Naive thymus-derived CD4-positive, alpha-beta T cell (primary cell): ENCODE measurements around the gene ZNF467. TPM values are rescaled to one million over a fixed set of nuclear protein-coding genes. Genes with fewer than 3 reads are reported as not detected.

Experiments used
- ATAC-seq: fragments of 150-1000 bp; cut with Tn5 transposase; 2 replicates; pipeline ENCODE4 v1.10.0; 2021; ENCODE audit warnings: mild to moderate bottlenecking, moderate library complexity
- CTCF ChIA-PET: fragments of 350-600 bp; sonication (Branson Sonifier 250); formaldehyde crosslinking; loops from one replicate; lab custom pipeline; 2021; ENCODE audit warnings: antibody characterized with exemption; lab: Charles Lee
- POLR2A ChIA-PET: fragments of 350-600 bp; sonication (Branson Sonifier 250); formaldehyde crosslinking; loops from one replicate; lab custom pipeline; 2021; ENCODE audit warnings: antibody characterized with exemption, inconsistent platforms; lab: Charles Lee
- DNase-seq, 9 donors: peaks; one replicate each; pipeline versions ENCODE4 v3.0.0 to v3.0.0-alpha.2; 2020 to 2022; ENCODE audit warnings: mixed read lengths in 1 of 9
- H3K27ac ChIP-seq: one replicate; pipeline ENCODE4 v1.7.0; 2013; ENCODE audit warnings: mild to moderate bottlenecking, low read depth, low read length, moderate library complexity
- H3K27me3 ChIP-seq, 2 donors: one replicate each; pipeline ENCODE4 v1.7.0; 2013; ENCODE audit warnings: low read length in 2 of 2, mild to moderate bottlenecking in 2 of 2, moderate library complexity in 2 of 2; ENCODE audit not compliant: control insufficient read depth in 2 of 2, insufficient read depth in 2 of 2
- H3K36me3 ChIP-seq, 3 experiments: 1 replicate in 2 of 3; 2 replicates in 1 of 3; pipeline ENCODE4 v1.7.0; 2013; ENCODE audit warnings: low read length in 3 of 3, mild to moderate bottlenecking in 3 of 3, moderate library complexity in 1 of 3; ENCODE audit not compliant: insufficient read depth in 3 of 3, control insufficient read depth in 2 of 3
- H3K4me1 ChIP-seq, 2 donors: one replicate each; pipeline ENCODE4 v1.7.0; 2013; ENCODE audit warnings: low read length in 2 of 2, mild to moderate bottlenecking in 2 of 2, moderate library complexity in 1 of 2; ENCODE audit not compliant: control insufficient read depth in 2 of 2, insufficient read depth in 2 of 2
- H3K4me3 ChIP-seq: 2 replicates; pipeline ENCODE4 v1.7.0; 2013; ENCODE audit warnings: mild to moderate bottlenecking, low read length
- H3K9me3 ChIP-seq, 3 experiments: 1 replicate in 2 of 3; 2 replicates in 1 of 3; pipeline ENCODE4 v1.7.0; 2013; ENCODE audit warnings: low read length in 3 of 3; ENCODE audit not compliant: control insufficient read depth in 2 of 3
- H3K27ac Mint-ChIP-seq, 9 donors: one replicate each; pipeline ENCODE4 v1.8.0; 2020 to 2022; ENCODE audit warnings: mixed read lengths in 9 of 9, mild to moderate bottlenecking in 8 of 9, moderate library complexity in 5 of 9, inconsistent platforms in 2 of 9
- H3K27me3 Mint-ChIP-seq, 5 donors: one replicate each; pipeline ENCODE4 v1.8.0; 2021 to 2022; ENCODE audit warnings: mixed read lengths in 5 of 5, mild to moderate bottlenecking in 1 of 5
- H3K36me3 Mint-ChIP-seq, 5 donors: one replicate each; pipeline ENCODE4 v1.8.0; 2020 to 2022; ENCODE audit warnings: mixed read lengths in 5 of 5, mild to moderate bottlenecking in 3 of 5, inconsistent platforms in 1 of 5
- H3K4me1 Mint-ChIP-seq, 7 donors: one replicate each; pipeline ENCODE4 v1.8.0; 2020 to 2022; ENCODE audit warnings: mixed read lengths in 7 of 7, mild to moderate bottlenecking in 3 of 7, inconsistent platforms in 1 of 7
- H3K4me3 Mint-ChIP-seq, 10 donors: one replicate each; pipeline ENCODE4 v1.8.0; 2020 to 2022; ENCODE audit warnings: mild to moderate bottlenecking in 10 of 10, mixed read lengths in 10 of 10, moderate library complexity in 6 of 10, inconsistent platforms in 2 of 10
- H3K9me3 Mint-ChIP-seq, 11 donors: one replicate each; pipeline ENCODE4 v1.8.0; 2020 to 2022; ENCODE audit warnings: mixed read lengths in 11 of 11, mild to moderate bottlenecking in 4 of 11, inconsistent platforms in 1 of 11, moderate library complexity in 1 of 11
- intact Hi-C, 2 donors: fragments of 100-400 bp; cut with micrococcal nuclease; formaldehyde crosslinking; loops; one replicate each; pipeline ENCODE4 v1.15.1; 2023
- polyA plus RNA-seq, 2 donors: library from polyadenylated mRNA; unstranded; fragments of 300-500 nt; fragmentation: Illumina TruSeq; gene quantifications; one replicate each; pipeline ENCODE4 v1.2.3, GENCODE V29; 2021
- total RNA-seq, 6 experiments: library from RNA in 5 of 6; stranded (reverse) in 5 of 6; gene quantifications; 1 replicate in 5 of 6; 2 replicates in 1 of 6; pipeline ENCODE4 v1.2.3 and lab custom pipeline; 2021 to 2026

The ZNF467 gene
- total and polyA plus RNA-seq, 7 experiments from 2014 or later, result 0.17 to 33.1 (median 6.8) TPM

DNA sequence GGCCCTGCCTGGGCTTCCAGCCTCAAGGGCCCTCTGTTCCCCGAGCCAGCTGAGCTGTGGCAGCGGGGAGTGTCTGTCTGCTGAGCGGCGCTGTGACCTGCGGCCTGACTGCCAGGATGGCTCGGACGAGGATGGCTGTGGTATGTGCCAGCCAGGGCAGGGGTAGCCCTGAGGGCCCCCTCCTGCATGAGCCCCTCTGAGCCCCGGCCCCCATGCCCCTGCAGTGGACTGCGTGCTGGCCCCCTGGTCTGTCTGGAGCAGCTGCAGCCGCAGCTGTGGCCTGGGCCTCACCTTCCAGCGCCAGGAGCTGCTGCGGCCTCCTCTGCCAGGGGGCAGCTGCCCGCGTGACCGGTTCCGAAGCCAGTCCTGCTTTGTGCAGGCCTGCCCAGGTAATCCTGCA lies 28.4 kb upstream of the ZNF467 start:
- DNase-seq, result no peak
- Histone ChIP-seq H3K27me3 (no peaks in the 10 kb centered on the region), H3K4me1 (no peaks in the 10 kb centered on the region), H3K36me3 (no peaks in the 10 kb centered on the region), H3K4me3 (no peak overlapping the region), H3K27ac (no peak overlapping the region), H3K9me3 (no peaks in the 10 kb centered on the region)
- no peak overlapping the region for H3K4me3 Mint-ChIP-seq
- no peaks in the 10 kb centered on the region for H3K9me3 Mint-ChIP-seq
- ChIA-PET POLR2A (no interaction called here), CTCF (interaction anchor here (1.6 kb wide), 1 partner anchor 139 kb away, joined by 3 read pairs; no protein-coding TSS in a partner anchor)
- H3K4me1 Mint-ChIP-seq, result no peaks in the 10 kb centered on the region
- no peaks in the 10 kb centered on the region for H3K27me3 Mint-ChIP-seq
- intact Hi-C loops, result loop anchor here (5.0 to 10.0 kb wide), 2 partner anchors 60 to 243 kb away; no protein-coding TSS in a partner anchor
- ATAC-seq, result no peak
- no peak overlapping the region for H3K27ac Mint-ChIP-seq
- H3K36me3 Mint-ChIP-seq, result no peaks in the 10 kb centered on the region

DNA sequence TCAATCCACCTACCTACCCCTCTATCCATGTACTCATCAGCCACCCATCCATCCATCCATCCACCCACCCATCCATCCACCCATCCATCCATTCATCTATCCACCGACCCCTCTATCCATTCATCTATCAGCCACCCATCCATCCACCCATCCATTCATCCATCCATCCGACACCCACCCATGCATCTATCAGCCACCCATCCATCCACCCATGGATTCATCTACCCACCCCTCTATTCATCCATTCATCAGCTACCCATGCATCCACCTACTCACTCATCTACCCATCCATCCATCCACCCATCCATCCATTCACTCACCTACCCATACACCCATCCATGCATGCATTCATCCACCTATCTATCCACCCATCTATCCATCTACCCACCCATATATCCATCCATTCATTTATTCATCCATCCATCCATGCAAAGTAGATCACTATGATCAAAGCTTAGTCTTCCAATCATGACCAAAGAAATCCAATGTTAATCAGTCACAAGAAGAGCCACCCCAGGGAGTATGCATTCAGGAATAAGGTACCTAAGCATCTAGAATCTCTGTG lies 27.7 kb upstream of the ZNF467 start:
- H3K4me1 Mint-ChIP-seq, result no peaks in the 10 kb centered on the region
- intact Hi-C loops, result loop anchor here (5.0 to 10.0 kb wide), 2 partner anchors 59 to 244 kb away; no protein-coding TSS in a partner anchor

DNA sequence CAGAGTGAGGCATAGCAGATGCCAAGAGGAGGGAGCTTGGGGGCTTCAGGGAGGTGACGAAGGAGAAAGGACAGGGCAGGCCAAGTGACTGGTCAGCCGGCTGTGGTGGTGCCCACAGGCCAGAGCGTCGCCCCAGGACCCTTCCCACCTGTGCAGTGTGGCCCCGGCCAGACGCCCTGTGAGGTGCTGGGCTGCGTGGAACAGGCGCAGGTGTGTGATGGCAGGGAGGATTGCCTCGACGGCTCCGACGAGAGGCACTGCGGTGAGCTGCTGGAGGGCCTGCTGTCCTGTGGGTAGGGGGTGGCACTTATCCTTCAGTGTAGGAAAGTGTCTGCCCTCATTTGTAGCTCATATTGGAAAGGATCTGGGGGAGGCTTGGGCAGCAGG lies 26.8 kb upstream of the ZNF467 start:
- Mint-ChIP-seq H3K4me1 (no peaks in the 10 kb centered on the region), H3K36me3 (no peaks in the 10 kb centered on the region), H3K27ac (no peak overlapping the region), H3K9me3 (no peaks in the 10 kb centered on the region), H3K27me3 (no peaks in the 10 kb centered on the region), H3K4me3 (no peak overlapping the region)
- Histone ChIP-seq H3K36me3 (no peaks in the 10 kb centered on the region), H3K4me3 (no peak overlapping the region), H3K27ac (no peak overlapping the region), H3K4me1 (no peaks in the 10 kb centered on the region), H3K27me3 (no peaks in the 10 kb centered on the region), H3K9me3 (no peaks in the 10 kb centered on the region)
- DNase-seq (no peak), ATAC-seq (no peak)
- POLR2A ChIA-PET, result no interaction called here
- CTCF ChIA-PET, result interaction anchor here (0.5 to 2.6 kb wide), 7 partner anchors 10 to 177 kb away, joined by 3 to 19 read pairs (median 3); no protein-coding TSS in a partner anchor
- intact Hi-C loops, result loop anchor here (1.0 to 10.0 kb wide), 3 partner anchors 58 to 245 kb away; no protein-coding TSS in a partner anchor

More for the DNA sequence above, 27.7 kb upstream of the ZNF467 start:
- no peaks in the 10 kb centered on the region for H3K9me3 ChIP-seq
- Mint-ChIP-seq H3K27me3 (no peaks in the 10 kb centered on the region), H3K36me3 (no peaks in the 10 kb centered on the region), H3K27ac (no peak overlapping the region), H3K9me3 (no peaks in the 10 kb centered on the region), H3K4me3 (no peak overlapping the region)
- no peak overlapping the region for H3K4me3 ChIP-seq
- ChIA-PET POLR2A (no interaction called here), CTCF (interaction anchor here (0.7 to 1.6 kb wide), 2 partner anchors 139 to 748 kb away, joined by 3 read pairs; no protein-coding TSS in a partner anchor)
- H3K4me1 ChIP-seq, result no peaks in the 10 kb centered on the region
- no peak overlapping the region for H3K27ac ChIP-seq
- no peak for DNase-seq
- ATAC-seq, result no peak
- H3K27me3 ChIP-seq, result no peaks in the 10 kb centered on the region
- no peaks in the 10 kb centered on the region for H3K36me3 ChIP-seq

DNA sequence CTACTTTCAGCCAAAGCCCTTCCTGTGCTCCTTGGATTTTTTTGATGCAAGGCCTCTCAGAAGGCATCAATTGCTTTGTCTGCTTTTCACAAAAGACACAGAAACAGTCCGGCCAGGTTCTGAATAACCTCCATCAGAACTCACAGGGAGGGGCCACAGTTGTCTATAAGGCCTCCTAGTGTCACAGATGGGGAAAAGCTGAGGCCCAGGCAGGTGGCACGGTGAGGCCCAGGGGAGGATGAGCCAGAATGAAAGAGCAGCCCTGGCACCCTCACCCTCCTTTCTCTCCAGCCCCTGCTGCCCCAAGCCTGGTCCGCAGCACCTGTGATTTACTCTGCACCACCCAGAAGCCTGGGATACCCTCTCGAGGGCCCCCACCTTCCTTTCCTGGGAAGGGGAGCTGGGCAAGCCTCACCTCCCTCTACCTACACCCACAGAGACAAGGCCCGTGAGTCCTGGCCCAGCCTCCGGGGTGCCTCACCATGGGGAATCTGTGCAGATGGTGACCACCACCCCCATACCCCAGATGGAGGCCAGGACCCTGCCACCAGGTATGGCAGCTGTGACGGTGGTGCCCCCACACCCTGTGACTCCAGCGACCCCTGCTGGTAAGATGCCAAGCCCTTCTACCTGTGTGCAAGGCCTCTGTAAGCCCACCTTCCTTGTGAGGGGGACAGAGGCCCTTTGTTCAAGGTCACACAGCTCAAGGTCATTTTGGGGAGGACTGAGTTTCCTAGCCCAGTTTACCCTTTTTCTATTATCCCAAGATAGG lies 26.2 kb upstream of the ZNF467 start:
- ChIA-PET POLR2A (no interaction called here), CTCF (interaction anchor here (0.7 to 2.6 kb wide), 6 partner anchors 9 to 142 kb away, joined by 3 to 19 read pairs (median 4); no protein-coding TSS in a partner anchor)
- intact Hi-C loops, result loop anchor here (1.0 to 10.0 kb wide), 3 partner anchors 57 to 245 kb away; no protein-coding TSS in a partner anchor

DNA sequence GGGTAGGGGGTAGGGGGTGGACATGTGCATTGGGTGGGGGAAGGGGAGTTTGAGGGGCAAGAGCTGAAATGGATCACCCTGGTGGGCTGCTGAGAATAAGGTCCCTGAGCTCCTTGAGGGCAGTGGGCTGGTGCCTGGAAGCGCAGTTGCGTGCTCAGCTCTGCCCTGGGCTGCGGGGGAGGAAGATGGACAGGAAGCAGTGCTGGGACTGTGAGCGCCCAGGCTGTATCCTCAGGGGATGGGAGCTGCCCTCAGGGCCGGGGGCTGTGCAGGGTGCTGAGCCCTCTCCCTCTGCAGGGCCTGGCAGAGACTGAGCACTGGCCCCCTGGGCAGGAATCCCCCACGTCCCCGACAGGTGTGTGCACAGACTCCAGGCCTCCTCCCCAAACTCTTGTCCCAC lies 24.4 kb upstream of the ZNF467 start:
- Mint-ChIP-seq H3K27me3 (peaks cover 0 to 5% (median 0%) of the 10 kb centered on the region in 5 donors), H3K4me1 (no peaks in the 10 kb centered on the region), H3K9me3 (no peaks in the 10 kb centered on the region), H3K27ac (no peak overlapping the region), H3K36me3 (peaks cover 0 to 4% (median 0%) of the 10 kb centered on the region in 5 donors), H3K4me3 (no peak overlapping the region)
- H3K9me3 ChIP-seq, result no peaks in the 10 kb centered on the region
- H3K36me3 ChIP-seq, result no peaks in the 10 kb centered on the region
- CTCF ChIA-PET, result interaction anchor here (0.6 to 2.6 kb wide), 2 partner anchors 39 to 135 kb away, joined by 3 to 19 read pairs; no protein-coding TSS in a partner anchor
- no peak for ATAC-seq
- POLR2A ChIA-PET, result no interaction called here
- H3K27ac ChIP-seq, result no peak overlapping the region
- intact Hi-C loops, result no loop called here
- no peak for DNase-seq
- H3K4me1 ChIP-seq, result no peaks in the 10 kb centered on the region
- no peak overlapping the region for H3K4me3 ChIP-seq
- no peaks in the 10 kb centered on the region for H3K27me3 ChIP-seq

More for the DNA sequence above, 26.2 kb upstream of the ZNF467 start:
- H3K9me3 Mint-ChIP-seq, result no peaks in the 10 kb centered on the region
- Histone ChIP-seq H3K36me3 (no peaks in the 10 kb centered on the region), H3K27ac (no peak overlapping the region), H3K4me1 (no peaks in the 10 kb centered on the region), H3K9me3 (no peaks in the 10 kb centered on the region), H3K4me3 (no peak overlapping the region), H3K27me3 (no peaks in the 10 kb centered on the region)
- H3K4me3 Mint-ChIP-seq, result no peak overlapping the region
- DNase-seq (peak; percentile 32 to 73 (median 58)), ATAC-seq (peak; percentile 58)
- peak overlapping the region in 1 of 9 donors; percentile 28 for H3K27ac Mint-ChIP-seq
- no peaks in the 10 kb centered on the region for H3K36me3 Mint-ChIP-seq
- H3K27me3 Mint-ChIP-seq, result no peaks in the 10 kb centered on the region
- no peaks in the 10 kb centered on the region for H3K4me1 Mint-ChIP-seq

DNA sequence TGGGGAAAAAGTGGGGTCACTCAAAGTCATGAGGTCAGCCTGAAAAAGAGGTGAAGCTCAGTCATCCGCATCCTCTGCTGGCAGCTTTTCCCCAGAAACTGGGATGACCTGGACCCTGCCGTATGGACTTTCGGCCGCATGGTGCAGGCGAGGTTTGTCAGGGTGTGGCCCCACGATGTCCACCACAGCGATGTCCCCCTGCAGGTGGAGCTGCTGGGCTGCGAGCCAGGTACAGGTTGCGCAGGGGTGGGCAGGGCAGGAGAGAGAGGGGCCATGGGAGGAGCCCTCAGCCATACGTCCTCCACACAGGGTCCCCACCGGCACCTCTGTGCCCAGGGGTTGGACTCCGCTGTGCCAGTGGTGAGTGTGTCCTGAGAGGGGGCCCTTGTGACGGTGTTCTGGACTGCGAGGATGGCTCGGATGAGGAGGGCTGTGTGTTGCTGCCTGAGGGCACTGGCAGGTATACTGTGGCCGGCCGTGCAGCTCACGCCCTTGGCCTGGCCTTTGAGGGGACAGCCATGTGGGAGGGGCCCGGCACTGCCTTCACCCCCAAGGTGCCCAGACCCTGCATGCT lies 23.0 kb upstream of the ZNF467 start:
- H3K27ac Mint-ChIP-seq, result no peak overlapping the region
- no peaks in the 10 kb centered on the region for H3K9me3 Mint-ChIP-seq
- H3K4me3 Mint-ChIP-seq, result no peak overlapping the region
- no peak overlapping the region for H3K4me3 ChIP-seq
- no peaks in the 10 kb centered on the region for H3K4me1 Mint-ChIP-seq
- no peak for ATAC-seq
- no peaks in the 10 kb centered on the region for H3K9me3 ChIP-seq
- no peaks in the 10 kb centered on the region for H3K36me3 ChIP-seq
- ChIA-PET CTCF (interaction anchor here (1.1 kb wide), 1 partner anchor 1327 kb away, joined by 3 read pairs; no protein-coding TSS in a partner anchor), POLR2A (no interaction called here)
- no peak for DNase-seq
- no peaks in the 10 kb centered on the region for H3K4me1 ChIP-seq
- H3K27me3 Mint-ChIP-seq, result peaks cover 0 to 5% (median 4%) of the 10 kb centered on the region in 5 donors
- no peak overlapping the region for H3K27ac ChIP-seq
- no peaks in the 10 kb centered on the region for H3K27me3 ChIP-seq
- intact Hi-C loops, result no loop called here
- H3K36me3 Mint-ChIP-seq, result peaks cover 0 to 4% (median 0%) of the 10 kb centered on the region in 5 donors
